ENCODE measurements around the gene SELENON. TPM values are rescaled to one million over a fixed set of nuclear protein-coding genes. Genes with fewer than 3 reads are reported as not detected.
A peak's percentile ranks its signal among the peaks of the same experiment; 100 is the strongest.

The SELENON gene
- total and polyA plus RNA-seq, 10 of the 15 experiments (the other 5 are each of a cell fraction or from before 2014, with no cell fraction given), result 0.07 to 5.1 (median 0.80) TPM

DNA sequence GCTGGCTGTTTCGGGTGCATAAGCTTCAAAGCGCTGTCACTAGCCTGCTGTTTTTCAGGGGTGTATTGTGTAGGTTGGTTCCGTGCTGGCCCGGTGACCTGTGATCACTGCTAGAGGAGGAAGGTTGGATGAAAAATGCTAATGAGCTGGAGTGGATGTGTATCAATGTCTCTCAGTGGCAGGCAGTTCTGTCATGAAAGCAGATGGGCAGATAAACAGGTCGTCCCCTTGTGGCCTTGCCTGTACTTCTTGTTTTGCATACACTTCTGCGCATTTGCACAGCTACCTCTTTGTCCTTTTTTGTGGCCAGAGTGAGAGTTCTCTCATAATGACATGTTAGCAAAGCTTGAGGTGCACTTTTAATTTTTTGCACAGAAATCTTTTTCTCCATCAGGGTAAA, 2.9 kb downstream of the SELENON start (continued):
- TF ChIP-seq, protein P1, sequence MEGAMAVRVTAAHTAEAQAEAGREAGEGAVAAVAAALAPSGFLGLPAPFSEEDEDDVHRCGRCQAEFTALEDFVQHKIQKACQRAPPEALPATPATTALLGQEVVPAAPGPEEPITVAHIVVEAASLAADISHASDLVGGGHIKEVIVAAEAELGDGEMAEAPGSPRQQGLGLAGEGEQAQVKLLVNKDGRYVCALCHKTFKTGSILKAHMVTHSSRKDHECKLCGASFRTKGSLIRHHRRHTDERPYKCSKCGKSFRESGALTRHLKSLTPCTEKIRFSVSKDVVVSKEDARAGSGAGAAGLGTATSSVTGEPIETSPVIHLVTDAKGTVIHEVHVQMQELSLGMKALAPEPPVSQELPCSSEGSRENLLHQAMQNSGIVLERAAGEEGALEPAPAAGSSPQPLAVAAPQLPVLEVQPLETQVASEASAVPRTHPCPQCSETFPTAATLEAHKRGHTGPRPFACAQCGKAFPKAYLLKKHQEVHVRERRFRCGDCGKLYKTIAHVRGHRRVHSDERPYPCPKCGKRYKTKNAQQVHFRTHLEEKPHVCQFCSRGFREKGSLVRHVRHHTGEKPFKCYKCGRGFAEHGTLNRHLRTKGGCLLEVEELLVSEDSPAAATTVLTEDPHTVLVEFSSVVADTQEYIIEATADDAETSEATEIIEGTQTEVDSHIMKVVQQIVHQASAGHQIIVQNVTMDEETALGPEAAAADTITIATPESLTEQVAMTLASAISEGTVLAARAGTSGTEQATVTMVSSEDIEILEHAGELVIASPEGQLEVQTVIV (IDR thresholded peaks at IDR 0.05; ENCODE audit: borderline replicate concordance, partially characterized antibody), result no peak
- TF ChIP-seq, protein P2, sequence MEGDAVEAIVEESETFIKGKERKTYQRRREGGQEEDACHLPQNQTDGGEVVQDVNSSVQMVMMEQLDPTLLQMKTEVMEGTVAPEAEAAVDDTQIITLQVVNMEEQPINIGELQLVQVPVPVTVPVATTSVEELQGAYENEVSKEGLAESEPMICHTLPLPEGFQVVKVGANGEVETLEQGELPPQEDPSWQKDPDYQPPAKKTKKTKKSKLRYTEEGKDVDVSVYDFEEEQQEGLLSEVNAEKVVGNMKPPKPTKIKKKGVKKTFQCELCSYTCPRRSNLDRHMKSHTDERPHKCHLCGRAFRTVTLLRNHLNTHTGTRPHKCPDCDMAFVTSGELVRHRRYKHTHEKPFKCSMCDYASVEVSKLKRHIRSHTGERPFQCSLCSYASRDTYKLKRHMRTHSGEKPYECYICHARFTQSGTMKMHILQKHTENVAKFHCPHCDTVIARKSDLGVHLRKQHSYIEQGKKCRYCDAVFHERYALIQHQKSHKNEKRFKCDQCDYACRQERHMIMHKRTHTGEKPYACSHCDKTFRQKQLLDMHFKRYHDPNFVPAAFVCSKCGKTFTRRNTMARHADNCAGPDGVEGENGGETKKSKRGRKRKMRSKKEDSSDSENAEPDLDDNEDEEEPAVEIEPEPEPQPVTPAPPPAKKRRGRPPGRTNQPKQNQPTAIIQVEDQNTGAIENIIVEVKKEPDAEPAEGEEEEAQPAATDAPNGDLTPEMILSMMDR (IDR thresholded peaks at IDR 0.05 in 2 of 3, conservative IDR thresholded peaks at IDR 0.05 in 1 of 3; ENCODE audit: control insufficient read depth in 2 of 3, extremely low read depth in 1 of 3, insufficient read depth in 1 of 3, low read depth in 3 of 3, low read length in 3 of 3), result no peak
- TF ChIP-seq ZNF24 (IDR thresholded peaks at IDR 0.05) (no peak), POU2F2 (IDR thresholded peaks at IDR 0.05; ENCODE audit: borderline replicate concordance, low read depth, low read length) (peak; percentile 91; the same call in 2 of the 3 replicates), HDGF (IDR thresholded peaks at IDR 0.05) (no peak), NR2F1 (conservative IDR thresholded peaks at IDR 0.05) (peak; percentile 32; the same call in 1 of the 2 replicates), NRF1 (conservative IDR thresholded peaks at IDR 0.05; ENCODE audit: low read depth, low read length) (no peak), ZNF274 (IDR thresholded peaks at IDR 0.05; ENCODE audit: insufficient read depth, insufficient read length) (no peak), CHD4 (IDR thresholded peaks at IDR 0.05) (no peak), RUNX3 (IDR thresholded peaks at IDR 0.05; ENCODE audit: low read length) (peak; percentile 64), JUND (IDR thresholded peaks at IDR 0.05; ENCODE audit: low read depth, low read length) (no peak), ATF7 (IDR thresholded peaks at IDR 0.05; ENCODE audit: low read depth) (peak; percentile 28; the same call in 1 of the 2 replicates), KAT2A (conservative IDR thresholded peaks at IDR 0.05; ENCODE audit: control insufficient read depth, low read depth, low read length) (no peak), CHD2 (IDR thresholded peaks at IDR 0.05; ENCODE audit: borderline replicate concordance, low read depth, low read length) (0 out of 2 replicates have a peak, but pooled peaks have one; percentile 17), IKZF1 (conservative IDR thresholded peaks at IDR 0.05) (no peak)
- TF ChIP-seq, protein P3, sequence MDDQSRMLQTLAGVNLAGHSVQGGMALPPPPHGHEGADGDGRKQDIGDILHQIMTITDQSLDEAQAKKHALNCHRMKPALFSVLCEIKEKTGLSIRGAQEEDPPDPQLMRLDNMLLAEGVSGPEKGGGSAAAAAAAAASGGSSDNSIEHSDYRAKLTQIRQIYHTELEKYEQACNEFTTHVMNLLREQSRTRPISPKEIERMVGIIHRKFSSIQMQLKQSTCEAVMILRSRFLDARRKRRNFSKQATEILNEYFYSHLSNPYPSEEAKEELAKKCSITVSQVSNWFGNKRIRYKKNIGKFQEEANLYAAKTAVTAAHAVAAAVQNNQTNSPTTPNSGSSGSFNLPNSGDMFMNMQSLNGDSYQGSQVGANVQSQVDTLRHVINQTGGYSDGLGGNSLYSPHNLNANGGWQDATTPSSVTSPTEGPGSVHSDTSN (IDR thresholded peaks at IDR 0.05; ENCODE audit: insufficient replicate concordance, low read depth, low read length), result peak; percentile 70
- TF ChIP-seq, protein P4, sequence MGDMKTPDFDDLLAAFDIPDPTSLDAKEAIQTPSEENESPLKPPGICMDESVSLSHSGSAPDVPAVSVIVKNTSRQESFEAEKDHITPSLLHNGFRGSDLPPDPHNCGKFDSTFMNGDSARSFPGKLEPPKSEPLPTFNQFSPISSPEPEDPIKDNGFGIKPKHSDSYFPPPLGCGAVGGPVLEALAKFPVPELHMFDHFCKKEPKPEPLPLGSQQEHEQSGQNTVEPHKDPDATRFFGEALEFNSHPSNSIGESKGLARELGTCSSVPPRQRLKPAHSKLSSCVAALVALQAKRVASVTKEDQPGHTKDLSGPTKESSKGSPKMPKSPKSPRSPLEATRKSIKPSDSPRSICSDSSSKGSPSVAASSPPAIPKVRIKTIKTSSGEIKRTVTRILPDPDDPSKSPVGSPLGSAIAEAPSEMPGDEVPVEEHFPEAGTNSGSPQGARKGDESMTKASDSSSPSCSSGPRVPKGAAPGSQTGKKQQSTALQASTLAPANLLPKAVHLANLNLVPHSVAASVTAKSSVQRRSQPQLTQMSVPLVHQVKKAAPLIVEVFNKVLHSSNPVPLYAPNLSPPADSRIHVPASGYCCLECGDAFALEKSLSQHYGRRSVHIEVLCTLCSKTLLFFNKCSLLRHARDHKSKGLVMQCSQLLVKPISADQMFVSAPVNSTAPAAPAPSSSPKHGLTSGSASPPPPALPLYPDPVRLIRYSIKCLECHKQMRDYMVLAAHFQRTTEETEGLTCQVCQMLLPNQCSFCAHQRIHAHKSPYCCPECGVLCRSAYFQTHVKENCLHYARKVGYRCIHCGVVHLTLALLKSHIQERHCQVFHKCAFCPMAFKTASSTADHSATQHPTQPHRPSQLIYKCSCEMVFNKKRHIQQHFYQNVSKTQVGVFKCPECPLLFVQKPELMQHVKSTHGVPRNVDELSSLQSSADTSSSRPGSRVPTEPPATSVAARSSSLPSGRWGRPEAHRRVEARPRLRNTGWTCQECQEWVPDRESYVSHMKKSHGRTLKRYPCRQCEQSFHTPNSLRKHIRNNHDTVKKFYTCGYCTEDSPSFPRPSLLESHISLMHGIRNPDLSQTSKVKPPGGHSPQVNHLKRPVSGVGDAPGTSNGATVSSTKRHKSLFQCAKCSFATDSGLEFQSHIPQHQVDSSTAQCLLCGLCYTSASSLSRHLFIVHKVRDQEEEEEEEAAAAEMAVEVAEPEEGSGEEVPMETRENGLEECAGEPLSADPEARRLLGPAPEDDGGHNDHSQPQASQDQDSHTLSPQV (IDR thresholded peaks at IDR 0.05), result no peak
- TF ChIP-seq, protein P5, sequence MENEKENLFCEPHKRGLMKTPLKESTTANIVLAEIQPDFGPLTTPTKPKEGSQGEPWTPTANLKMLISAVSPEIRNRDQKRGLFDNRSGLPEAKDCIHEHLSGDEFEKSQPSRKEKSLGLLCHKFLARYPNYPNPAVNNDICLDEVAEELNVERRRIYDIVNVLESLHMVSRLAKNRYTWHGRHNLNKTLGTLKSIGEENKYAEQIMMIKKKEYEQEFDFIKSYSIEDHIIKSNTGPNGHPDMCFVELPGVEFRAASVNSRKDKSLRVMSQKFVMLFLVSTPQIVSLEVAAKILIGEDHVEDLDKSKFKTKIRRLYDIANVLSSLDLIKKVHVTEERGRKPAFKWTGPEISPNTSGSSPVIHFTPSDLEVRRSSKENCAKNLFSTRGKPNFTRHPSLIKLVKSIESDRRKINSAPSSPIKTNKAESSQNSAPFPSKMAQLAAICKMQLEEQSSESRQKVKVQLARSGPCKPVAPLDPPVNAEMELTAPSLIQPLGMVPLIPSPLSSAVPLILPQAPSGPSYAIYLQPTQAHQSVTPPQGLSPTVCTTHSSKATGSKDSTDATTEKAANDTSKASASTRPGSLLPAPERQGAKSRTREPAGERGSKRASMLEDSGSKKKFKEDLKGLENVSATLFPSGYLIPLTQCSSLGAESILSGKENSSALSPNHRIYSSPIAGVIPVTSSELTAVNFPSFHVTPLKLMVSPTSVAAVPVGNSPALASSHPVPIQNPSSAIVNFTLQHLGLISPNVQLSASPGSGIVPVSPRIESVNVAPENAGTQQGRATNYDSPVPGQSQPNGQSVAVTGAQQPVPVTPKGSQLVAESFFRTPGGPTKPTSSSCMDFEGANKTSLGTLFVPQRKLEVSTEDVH (IDR thresholded peaks at IDR 0.05; ENCODE audit: low read depth, partially characterized antibody), result no peak

Data from GM12878 (cell line).